ENCODE data around the gene KMT2A. TPM values are rescaled to one million over a fixed set of nuclear protein-coding genes. Genes with fewer than 3 reads are reported as not detected.

Gene KMT2A
- total and polyA plus RNA-seq, 2 donors (not counting 3 experiments of a cell fraction or from before 2014, with no cell fraction given): 23.5 to 63.9 TPM

DNA sequence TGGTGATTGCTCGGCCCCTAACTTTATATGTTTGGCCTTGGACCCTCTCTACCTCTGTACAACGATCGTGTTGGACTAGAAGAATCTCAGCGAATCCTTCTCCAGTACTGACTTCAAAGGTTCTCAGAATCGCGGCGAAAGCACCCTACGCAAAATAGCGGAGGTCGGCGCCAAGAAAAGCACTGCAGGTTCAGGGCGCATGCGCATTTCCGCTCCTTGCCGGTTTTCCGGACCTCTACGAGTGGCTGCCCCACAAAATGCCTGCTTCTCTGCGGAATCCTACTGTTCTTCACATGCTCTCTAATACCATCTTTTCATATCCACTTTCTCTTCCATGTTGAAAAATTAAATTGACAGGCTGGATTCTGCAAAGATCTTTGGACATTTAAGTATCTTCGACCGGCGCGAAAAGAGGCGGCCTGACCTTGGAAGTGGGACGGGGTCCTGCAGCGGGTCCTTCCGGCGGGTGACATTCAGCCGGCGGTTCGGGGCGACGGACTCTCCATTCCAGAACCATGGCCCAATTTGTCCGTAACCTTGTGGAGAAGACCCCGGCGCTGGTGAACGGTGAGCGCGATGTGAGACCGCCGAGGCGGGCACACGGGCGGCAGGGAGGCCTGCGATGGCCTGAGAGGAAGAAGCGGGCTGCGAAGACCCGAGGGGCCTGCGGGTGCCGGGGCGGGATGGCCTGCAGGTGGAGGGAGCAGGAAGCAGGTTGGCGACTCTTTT is 35.0 kb upstream of the KMT2A start, which contains the start of gene ATP5MG:
Gene ATP5MG, plus strand, starts transcription at position 456 of the 729 bp plus-strand sequence. Its CDS starts 60 bp downstream, at position 516.
- dilution Hi-C loops (cut with MboI; ENCODE audit: extremely low pct_ligation_motif_present, low sequenced_read_pairs): no loop called here
- peak; percentile 97 for DNase-seq (ENCODE audit: low read depth, low spot score)
- no peaks in the 10 kb centered on the region for H3K27me3 ChIP-seq (ENCODE audit: control insufficient read depth in 2 of 2, insufficient read depth in 2 of 2, low read length in 2 of 2)
- peak within 1 kb of the TSS; percentile 71 for H3K9ac ChIP-seq (replicated peaks; ENCODE audit: extremely low read depth, insufficient read depth, low read length)
- no peaks in the 10 kb centered on the region for H3K9me1 ChIP-seq (replicated peaks; ENCODE audit: control insufficient read depth, extremely low read depth, insufficient read depth, low read length)
- intact Hi-C loops (cut with micrococcal nuclease): loop anchor here (1.0 to 2.0 kb wide), 3 partner anchors 34 to 171 kb away; partner anchors contain the start of gene ARCN1
- ChIA-PET CTCF (interaction anchor here (0.9 to 2.0 kb wide), 5 partner anchors 14 to 203 kb away, joined by 3 to 14 read pairs (median 9); partner anchors contain the start of gene KMT2A), POLR2A (interaction anchor here (1.2 kb wide), 1 partner anchor 15 kb away, joined by 3 read pairs; no protein-coding TSS in a partner anchor)
- peak within 1 kb of the TSS; percentile 89 for H3K4me2 ChIP-seq (ENCODE audit: insufficient read depth, low read length)
- H3K4me3 ChIP-seq (replicated peaks in 1 of 3; ENCODE audit: insufficient read depth in 1 of 3, low read depth in 1 of 3, low read length in 3 of 3): peak within 1 kb of the TSS; percentile 71 to 99 (median 94)
- H3K4me1 ChIP-seq (ENCODE audit: control insufficient read depth, extremely low read depth, insufficient read depth, low read length): peaks cover 10% of the 10 kb centered on the region
- no peaks in the 10 kb centered on the region for H3K36me3 ChIP-seq (ENCODE audit: control insufficient read depth in 2 of 2, extremely low read depth in 1 of 2, insufficient read depth in 2 of 2, low read length in 2 of 2)
- H3K79me2 ChIP-seq (ENCODE audit: control insufficient read depth, insufficient read depth, low read length): peaks cover 48% of the 10 kb centered on the region
- BruUV-seq (replicated peaks): no TSS peak
- H3K9me3 ChIP-seq (replicated peaks; ENCODE audit: control insufficient read depth, insufficient read depth, low read length): no peaks in the 10 kb centered on the region
- no peaks in the 10 kb centered on the region for H4K20me1 ChIP-seq (replicated peaks; ENCODE audit: control insufficient read depth, extremely low read depth, insufficient read depth, low read length)
- peak within 1 kb of the TSS; percentile 63 for H3K27ac ChIP-seq (ENCODE audit: insufficient read depth, low read depth, low read length)
- peak within 1 kb of the TSS; percentile 43 for H2AFZ ChIP-seq (ENCODE audit: low read depth, low read length)
- FAIRE-seq: peak; percentile 99
- TF ChIP-seq POLR2A (IDR thresholded peaks at IDR 0.05; ENCODE audit: low read depth, low read length) (peak; percentile 69), GATA2 (IDR thresholded peaks at IDR 0.05; ENCODE audit: insufficient read depth, insufficient read length, low read depth, low read length) (no peak), FOS (IDR thresholded peaks at IDR 0.05; ENCODE audit: borderline replicate concordance, insufficient read depth, low read length) (peak; percentile 53), POLR2AphosphoS5 (IDR thresholded peaks at IDR 0.05; ENCODE audit: insufficient read depth, low read depth, low read length) (peak; percentile 62), MYC (IDR thresholded peaks at IDR 0.05; ENCODE audit: low read depth, low read length) (no peak), MAX (IDR thresholded peaks at IDR 0.05; ENCODE audit: insufficient read depth, insufficient read length) (peak; percentile 10)
- TF ChIP-seq, protein P1, sequence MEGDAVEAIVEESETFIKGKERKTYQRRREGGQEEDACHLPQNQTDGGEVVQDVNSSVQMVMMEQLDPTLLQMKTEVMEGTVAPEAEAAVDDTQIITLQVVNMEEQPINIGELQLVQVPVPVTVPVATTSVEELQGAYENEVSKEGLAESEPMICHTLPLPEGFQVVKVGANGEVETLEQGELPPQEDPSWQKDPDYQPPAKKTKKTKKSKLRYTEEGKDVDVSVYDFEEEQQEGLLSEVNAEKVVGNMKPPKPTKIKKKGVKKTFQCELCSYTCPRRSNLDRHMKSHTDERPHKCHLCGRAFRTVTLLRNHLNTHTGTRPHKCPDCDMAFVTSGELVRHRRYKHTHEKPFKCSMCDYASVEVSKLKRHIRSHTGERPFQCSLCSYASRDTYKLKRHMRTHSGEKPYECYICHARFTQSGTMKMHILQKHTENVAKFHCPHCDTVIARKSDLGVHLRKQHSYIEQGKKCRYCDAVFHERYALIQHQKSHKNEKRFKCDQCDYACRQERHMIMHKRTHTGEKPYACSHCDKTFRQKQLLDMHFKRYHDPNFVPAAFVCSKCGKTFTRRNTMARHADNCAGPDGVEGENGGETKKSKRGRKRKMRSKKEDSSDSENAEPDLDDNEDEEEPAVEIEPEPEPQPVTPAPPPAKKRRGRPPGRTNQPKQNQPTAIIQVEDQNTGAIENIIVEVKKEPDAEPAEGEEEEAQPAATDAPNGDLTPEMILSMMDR (IDR thresholded peaks at IDR 0.05; ENCODE audit: extremely low read depth in 1 of 2, insufficient read depth in 1 of 2, low read depth in 1 of 2, low read length in 2 of 2): peak in 1 of 2 donors; percentile 15
